HEK293T (cell line): Measurements from ENCODE around the gene TTC7B.

ENCODE experiments used
- BHLHE40 ChIP-seq: fragments of 450-650 bp; IDR thresholded peaks from 2 replicates; pipeline ENCODE4 v1.6.1; 2016; ENCODE audit warnings: mild to moderate bottlenecking, moderate library complexity, borderline replicate concordance
- CTBP1 ChIP-seq: fragments of 450-650 bp; IDR thresholded peaks from 2 replicates; pipeline ENCODE4 v1.6.1; 2016; ENCODE audit warnings: borderline replicate concordance
- ELF4 ChIP-seq: fragments of 450-650 bp; IDR thresholded peaks from 2 replicates; pipeline ENCODE4 v1.6.1; 2017; ENCODE audit warnings: antibody characterized with exemption
- FOXA1 ChIP-seq: fragments of 450-650 bp; IDR thresholded peaks from 2 replicates; pipeline ENCODE4 v1.6.1; 2016; ENCODE audit warnings: mild to moderate bottlenecking
- FOXK2 ChIP-seq: fragments of 450-650 bp; IDR thresholded peaks from 2 replicates; pipeline ENCODE4 v1.6.1; 2016; ENCODE audit warnings: mild to moderate bottlenecking
- FOXM1 ChIP-seq: fragments of 450-650 bp; IDR thresholded peaks from 2 replicates; pipeline ENCODE4 v1.6.1; 2017; ENCODE audit warnings: mild to moderate bottlenecking, borderline replicate concordance
- L3MBTL2 ChIP-seq: fragments of 450-650 bp; conservative IDR thresholded peaks from 2 replicates; pipeline ENCODE4 v1.6.1; 2016; ENCODE audit warnings: mild to moderate bottlenecking
- LEF1 ChIP-seq: fragments of 450-650 bp; IDR thresholded peaks from 2 replicates; pipeline ENCODE4 v1.6.1; 2017; ENCODE audit warnings: mild to moderate bottlenecking, borderline replicate concordance
- NFRKB ChIP-seq: fragments of 450-650 bp; IDR thresholded peaks from 2 replicates; pipeline ENCODE4 v1.6.1; 2016; ENCODE audit warnings: mild to moderate bottlenecking, moderate library complexity
- SP1 ChIP-seq: fragments of 450-650 bp; IDR thresholded peaks from 2 replicates; pipeline ENCODE4 v1.6.1; 2017
- SUZ12 ChIP-seq: fragments of 450-650 bp; IDR thresholded peaks from 2 replicates; pipeline ENCODE4 v1.6.1; 2016; ENCODE audit warnings: mild to moderate bottlenecking
- TARDBP ChIP-seq: fragments of 450-650 bp; IDR thresholded peaks from 2 replicates; pipeline ENCODE4 v1.6.1; 2016
- ZNF384 ChIP-seq: fragments of 450-650 bp; IDR thresholded peaks from 2 replicates; pipeline ENCODE4 v1.6.1; 2016
- TF ChIP-seq, protein P1 (sequence below): fragments of 450-650 bp; IDR thresholded peaks from 2 replicates; pipeline ENCODE4 v1.6.1; 2016

- TF ChIP-seq TARDBP (no peak), LEF1 (no peak), FOXK2 (no peak), SP1 (no peak), ELF4 (no peak), FOXM1 (no peak), ZNF384 (no peak), FOXA1 (no peak), BHLHE40 (no peak), SUZ12 (no peak), L3MBTL2 (no peak), CTBP1 (no peak), NFRKB (no peak)
- TF ChIP-seq, protein P1, sequence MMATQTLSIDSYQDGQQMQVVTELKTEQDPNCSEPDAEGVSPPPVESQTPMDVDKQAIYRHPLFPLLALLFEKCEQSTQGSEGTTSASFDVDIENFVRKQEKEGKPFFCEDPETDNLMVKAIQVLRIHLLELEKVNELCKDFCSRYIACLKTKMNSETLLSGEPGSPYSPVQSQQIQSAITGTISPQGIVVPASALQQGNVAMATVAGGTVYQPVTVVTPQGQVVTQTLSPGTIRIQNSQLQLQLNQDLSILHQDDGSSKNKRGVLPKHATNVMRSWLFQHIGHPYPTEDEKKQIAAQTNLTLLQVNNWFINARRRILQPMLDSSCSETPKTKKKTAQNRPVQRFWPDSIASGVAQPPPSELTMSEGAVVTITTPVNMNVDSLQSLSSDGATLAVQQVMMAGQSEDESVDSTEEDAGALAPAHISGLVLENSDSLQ: no peak
Measured at GRCh38 chr14:90808759-90809529, 7.3 kb downstream of the TTC7B start.
